Stimulated activated CD4-positive, alpha-beta T cell treated with anti-CD3 and anti-CD28 coated beads, Interleukin-12 subunit alpha, Interleukin-12 subunit beta, amount 100 ng/mL, for 48 hours (primary cell): ENCODE results near the gene RBMS1.

ENCODE experiments used
- DNase-seq, 3 donors: peaks; one replicate each; pipeline ENCODE4 v3.0.0-alpha.2; 2020; ENCODE audit warnings: low read depth in 2 of 3, low spot score in 1 of 3

Gene RBMS1

DNA sequence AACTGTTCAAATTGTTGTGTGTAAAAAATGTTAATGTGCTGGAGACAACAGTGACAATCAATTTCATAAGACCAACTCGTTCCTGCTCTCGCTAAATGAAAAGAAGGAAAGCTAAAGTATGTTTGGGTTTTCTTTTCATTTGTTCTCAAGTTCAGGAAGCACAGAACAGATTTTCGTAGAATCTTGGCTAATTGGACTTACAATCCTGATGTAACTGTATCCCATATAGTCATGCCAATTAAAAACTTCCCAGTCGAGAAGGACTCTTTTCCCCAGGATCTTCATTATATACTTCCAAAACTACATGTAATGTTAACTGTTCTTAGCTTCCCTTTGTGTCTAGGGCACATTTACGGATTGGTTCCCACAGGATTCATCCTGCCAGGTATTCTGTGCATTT lies 158.2 kb downstream of the RBMS1 start:
- DNase-seq = no peak

DNA sequence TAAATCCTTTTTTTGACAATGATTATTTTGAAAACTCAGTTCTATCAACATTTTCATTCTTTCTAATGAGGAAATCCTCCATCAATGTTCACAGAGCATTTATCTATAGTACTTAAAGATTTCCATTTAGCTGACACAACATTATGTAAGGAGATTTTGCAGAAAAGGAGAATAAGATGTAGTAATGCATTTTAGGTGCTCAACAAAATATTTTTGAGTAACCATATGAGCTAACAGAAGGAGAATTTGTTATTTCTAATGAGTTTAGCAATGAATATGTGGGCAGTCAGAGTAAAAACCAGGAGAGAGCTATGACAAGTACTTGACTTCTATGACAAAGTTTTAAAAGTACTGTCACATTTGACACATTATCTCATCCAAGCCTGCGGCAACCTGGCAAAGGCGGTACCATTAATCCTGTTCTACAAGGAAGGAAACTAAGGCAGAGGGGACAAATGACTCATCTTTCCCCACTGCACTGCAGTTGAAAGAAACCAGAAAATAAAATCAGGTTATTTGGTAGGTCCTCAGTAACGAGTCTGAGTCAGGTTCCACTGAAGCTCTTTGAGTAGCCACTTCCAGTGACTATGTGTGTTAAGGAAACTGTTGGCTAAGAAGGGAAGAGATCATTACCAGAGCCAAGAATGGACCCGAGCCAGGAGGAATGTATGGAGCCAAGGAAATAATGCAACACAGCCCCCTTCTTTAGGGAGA lies 159.4 kb downstream of the RBMS1 start:
- no peak for DNase-seq

DNA sequence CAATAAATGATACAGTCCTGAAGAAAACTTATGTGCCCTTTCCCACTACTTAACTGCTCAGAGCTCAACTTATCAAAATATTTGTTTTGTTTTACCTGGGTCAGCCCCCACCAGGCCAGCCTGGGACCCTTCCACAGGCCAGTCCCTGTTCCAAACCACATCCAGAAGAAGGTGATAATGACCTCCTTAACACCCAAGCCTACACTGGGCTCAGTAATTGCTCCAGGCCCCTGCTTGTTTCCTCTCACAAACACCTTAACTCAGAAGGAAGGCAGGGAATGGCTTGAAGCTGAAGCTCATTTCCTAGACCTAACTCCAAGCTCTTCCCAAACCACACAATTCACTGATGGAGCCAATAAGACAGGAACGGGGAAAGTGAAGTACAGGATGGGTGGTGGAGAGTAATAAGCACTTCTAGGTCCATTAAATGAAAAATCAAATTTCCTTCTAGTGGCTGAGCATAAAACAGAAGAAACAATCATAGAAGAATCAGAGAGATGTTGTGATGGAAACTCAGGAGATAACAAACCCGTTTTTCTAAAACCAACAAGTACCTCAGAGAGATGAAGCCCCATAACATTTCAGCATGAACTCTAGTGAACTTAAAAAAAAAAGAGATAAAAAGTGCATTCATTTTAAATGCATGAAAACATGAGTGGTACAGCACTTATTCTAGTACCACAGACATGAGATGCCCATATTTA lies 160.1 kb downstream of the RBMS1 start:
- DNase-seq = no peak

GRCh38 chr2:160332318-160332717 lies 161.3 kb downstream of the RBMS1 start:
- DNase-seq = no peak

DNA sequence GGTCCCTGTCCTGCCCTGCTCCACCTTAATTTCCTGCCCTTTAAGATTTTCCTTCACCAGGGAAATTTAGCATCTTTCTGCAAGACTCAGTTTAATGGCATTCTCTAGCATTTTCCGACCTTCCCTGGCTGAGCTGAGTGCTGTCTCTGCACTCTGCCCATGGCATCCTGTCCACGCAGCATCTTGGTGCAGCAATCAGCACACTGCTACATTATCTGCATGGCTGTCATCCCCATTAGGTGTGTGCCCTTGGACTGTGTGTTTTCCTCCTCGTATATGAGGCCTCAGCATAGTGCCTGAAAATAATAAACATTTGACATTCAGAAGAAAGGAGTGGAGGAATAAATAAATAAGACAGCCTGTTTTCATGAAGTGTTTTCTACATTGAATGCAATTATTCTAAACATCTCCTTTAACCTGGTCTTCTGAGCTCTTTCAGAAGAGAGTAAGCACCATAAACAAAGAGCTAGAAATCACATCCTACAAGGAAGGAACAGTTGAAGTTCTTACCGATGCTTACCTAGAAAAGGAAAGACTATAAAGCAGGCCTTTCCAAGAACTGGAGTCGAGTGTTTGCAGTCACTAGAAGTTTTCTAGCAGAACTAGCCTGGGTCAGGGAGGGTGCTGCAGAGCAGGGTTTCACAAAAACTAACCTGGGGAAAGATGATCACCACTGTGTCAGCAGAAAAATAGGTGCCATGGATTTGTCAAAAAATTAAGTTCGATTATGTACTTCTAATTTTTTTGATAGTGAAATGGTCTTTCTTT lies 162.2 kb downstream of the RBMS1 start:
- DNase-seq = no peak

DNA sequence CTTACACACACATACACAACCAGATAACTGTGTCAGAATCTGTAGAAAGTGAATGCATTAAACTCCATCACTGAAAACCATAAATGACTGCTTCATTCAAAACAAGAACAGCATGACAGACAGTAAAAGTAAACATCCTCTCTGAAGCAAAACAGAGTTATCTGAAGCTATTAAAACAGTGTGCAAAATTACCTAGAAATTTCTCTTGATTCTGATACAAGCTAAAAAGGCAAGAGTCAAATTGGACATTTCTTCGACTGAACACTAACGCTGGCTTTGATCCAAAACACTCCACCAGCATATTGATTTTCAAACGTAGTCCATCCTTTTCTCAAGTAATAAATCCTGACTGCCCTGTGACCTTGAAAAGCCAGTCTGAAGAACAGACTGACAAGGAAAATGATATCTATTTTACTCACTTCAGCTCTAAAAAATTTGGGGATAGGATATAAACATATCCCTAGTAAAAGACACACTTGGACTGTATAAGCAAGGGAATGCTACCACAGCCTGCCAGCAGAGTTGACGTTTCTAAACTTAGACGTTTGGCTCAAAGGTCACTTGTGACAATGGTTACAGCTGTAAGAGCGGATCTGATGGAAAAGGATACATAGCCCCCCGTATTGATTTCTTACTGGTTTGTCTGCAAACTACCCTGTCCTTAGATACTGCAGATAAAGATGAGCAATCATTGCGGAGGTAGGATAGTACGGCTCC lies 164.6 kb downstream of the RBMS1 start:
- no peak for DNase-seq

DNA sequence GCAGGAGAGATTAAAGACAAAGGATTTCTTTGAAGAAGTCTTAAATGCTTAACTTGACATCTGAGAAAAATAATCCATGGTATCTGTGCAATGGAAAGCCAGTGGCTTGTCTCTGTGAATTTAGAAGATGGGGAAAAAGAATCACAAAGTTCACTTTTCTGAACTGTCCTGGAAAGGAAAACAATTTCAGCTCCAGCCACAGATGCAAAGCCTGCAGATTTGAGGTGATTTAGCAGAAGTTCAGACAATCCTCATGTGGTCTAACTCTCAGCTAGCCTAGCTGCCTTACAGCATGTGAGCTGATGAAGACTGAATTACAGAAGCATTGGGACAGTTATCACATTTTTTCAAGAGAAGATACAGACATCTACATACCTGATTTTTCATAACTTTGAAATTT lies 166.8 kb downstream of the RBMS1 start:
- DNase-seq = no peak

DNA sequence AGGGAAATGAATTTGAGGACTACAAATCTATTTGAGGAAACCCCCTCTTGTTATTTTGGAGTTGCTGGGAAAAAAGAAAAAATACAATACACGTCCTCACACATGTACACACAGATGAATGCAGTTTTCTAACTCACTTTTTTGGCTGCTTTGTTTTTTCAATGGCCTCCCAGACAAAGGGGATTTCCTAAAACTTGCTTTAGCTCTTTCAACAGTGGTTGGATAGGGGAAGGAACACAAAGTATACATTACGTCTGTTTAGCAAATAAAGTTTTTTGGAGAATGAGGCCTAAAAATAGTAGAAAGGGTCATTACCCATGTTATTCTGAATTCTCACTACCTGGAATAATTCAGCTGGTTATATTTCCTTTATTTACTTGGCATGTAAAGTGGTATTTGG lies 168.2 kb downstream of the RBMS1 start:
- DNase-seq = no peak

GRCh38 chr2:160324917-160325316 lies 168.7 kb downstream of the RBMS1 start:
- DNase-seq = no peak

- DNase-seq = peak in 1 of 3 donors; percentile 51
Measured at GRCh38 chr2:160324161-160324800, 169.3 kb downstream of the RBMS1 start.

DNA sequence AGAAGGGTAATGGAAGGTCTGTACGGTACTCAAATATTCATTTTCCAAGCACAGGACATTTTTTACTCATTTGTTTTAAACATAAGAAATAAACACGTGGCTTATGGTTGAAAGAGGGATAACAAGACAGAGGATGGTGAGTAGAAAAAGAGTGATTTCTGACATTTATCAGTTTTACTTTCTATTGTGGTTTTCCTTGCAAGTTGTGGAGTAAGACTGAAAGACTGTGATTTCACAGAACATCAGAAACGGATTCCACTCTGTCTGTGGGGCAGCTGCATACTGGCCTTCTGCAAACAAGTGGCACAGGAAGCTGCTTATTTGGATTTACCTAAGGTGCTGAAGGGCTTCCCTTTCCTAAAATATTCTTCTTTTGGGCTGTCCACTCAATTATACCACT lies 171.3 kb downstream of the RBMS1 start:
- DNase-seq = no peak

DNA sequence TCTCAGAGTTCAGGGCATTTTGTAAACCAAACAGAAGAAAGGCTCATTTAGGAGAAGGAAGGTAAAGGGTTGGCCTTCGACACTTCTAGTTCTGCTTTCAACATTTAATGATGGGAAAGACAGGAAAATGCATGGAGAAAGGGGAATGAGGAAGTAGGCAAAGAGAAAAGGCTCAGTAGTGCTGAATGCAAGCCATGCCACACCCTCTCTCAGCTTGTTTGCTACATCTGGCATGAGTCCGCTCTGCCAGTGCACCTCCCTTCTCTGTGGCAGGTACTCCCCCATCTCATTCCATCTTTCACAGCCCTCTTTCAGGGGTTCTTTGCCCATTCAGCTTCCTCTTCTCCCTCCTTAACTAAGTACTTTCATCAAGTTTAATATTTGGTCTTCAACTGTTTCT lies 172.6 kb downstream of the RBMS1 start:
- DNase-seq = no peak

DNA sequence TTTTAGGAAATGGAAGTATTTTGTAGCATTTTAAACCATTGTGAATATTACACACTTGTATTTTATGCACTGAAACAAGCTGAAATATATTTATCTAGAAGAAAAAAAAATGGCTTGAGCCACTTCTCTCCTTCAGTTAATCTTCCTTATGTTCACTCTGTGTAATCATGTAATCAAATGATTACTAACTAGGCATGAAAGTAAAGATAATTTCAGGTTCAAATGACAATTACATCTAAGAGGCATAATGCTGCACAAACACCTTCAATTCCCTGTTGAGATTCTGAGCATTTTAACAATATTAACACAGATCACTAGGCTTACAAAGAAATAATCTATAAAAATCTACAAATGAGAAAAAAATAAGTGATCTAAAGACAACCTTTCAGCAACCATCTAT lies 173.9 kb downstream of the RBMS1 start:
- DNase-seq = no peak

DNA sequence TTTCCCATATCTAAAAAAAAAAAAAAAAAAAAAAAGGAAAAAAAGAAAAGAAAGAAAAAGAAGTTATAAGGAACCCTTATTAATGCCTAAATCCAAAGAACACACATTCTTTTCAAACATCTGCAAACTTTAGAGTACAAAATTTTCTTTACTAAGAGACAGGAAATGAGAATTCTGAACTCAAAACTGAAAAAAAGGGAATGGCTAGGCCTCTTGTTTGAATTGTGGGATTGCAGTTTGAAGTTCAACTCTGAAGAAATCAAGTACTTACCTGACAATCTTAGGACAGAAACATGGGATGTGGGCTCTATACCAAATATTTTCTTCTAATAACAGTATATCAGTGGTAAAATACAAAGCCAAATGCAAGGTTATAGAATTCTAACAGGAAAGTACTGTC lies 175.4 kb downstream of the RBMS1 start:
- DNase-seq = no peak

DNA sequence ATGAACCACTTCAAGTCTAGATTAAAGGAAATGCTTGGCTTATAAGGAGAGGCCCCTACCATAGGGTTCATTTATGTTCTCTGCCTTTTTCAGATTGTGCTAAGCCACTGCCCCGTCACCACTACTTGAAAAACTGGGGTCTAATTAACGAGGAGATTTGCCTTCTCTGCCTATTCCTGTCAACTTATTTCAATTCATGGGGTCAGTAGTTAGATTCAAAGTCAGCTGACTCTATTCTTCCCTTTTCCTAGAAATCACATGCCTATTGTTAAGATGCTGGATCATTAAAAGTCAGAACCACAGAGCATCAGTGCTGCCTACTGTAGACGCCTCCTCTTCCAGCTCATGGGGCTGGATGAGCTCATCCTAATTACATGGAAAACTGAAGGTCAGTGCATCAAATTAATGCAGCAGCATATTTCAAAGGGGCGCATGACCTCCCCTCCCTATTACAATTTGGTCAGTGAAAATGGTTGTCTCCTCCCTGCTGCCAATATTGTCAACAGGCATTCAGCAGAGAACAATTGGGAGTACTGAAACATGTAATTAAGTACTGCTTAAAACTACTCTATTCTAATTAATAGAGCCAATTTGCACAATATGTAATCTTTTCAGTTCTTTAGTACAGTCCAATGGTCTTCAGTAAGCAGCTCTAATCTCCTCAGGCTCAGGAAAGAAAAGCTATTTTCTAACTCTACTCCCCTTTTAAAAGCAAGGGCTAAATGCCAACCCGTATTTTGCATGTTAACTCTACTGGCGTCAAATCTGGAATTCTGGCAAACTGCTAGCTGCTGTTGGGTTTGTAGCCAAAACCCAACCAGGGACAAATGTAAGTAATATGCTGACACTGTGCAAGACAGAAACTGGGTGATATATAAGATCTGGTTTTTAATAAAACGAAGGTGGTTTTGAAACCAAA lies 176.2 kb downstream of the RBMS1 start:
- DNase-seq = no peak

DNA sequence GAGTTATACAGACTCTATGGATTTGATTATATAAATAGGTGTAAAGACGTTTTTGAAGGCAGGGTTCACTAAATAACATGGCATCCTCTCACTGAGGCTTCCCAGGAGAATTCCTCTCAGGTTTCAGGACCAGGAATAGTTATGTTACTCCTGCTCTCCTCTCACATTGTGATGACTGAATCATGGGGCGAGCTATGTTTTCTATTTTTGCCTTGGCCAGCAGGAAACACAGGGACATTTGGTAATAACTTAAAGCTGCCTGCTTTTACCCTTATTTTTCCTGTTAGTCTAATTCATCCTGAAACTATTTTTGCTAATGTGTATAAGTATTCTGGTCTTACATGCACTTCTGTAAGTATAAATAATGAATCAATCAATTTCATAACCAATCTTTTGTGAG lies 178.3 kb downstream of the RBMS1 start:
- DNase-seq = no peak

- no peak for DNase-seq
Measured at GRCh38 chr2:160310118-160310828, 183.3 kb downstream of the RBMS1 start.

DNA sequence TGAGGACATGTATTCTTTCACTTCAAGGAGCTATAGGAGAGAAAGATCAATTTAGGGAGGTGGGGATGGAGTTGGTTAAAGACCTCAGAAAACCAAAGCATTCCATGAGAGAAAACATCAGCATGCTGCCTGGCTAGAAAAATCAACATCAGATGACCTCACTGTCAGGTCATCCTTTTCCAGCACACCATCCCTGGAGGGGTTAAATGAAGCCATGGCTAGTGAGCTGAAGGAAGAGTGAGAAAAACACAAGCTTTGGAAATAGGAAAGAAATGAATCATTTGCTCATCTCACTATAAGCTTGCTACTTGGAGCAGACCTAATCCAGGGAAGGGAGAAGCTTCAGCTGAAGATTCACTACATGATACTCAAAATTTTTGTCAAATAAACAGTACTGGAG lies 184.0 kb downstream of the RBMS1 start:
- no peak for DNase-seq

DNA sequence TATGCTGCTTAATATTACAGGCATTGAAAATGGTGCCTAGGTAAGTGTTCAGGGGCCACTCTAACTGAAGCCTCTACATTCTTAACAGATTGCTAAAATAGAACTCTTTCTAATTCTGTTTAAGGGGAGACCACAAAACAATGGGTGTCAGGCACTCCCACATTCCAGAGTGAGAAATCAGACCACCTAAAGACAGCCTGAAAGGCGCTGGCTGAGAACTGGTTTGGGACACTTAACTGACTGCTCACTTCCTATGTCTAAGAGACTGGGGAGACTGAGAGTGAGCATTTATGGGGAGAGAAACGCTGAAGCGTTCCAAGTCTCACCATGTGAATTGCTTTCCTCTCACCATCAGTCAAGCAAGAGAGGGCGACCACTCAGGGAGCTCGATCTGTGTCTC lies 184.7 kb downstream of the RBMS1 start:
- DNase-seq = no peak
